SW 1271 (cell line): ENCODE measurements around the gene AQP11.
"Not testable (repeated sequence)": the region's sequence is repeated elsewhere in the genome, so short reads cannot be mapped to it uniquely, and the experiment has no call there.

Experiments used
- DNase-seq, 2 experiments: peaks; one replicate each; lab custom pipeline; 2025; lab: John Stamatoyannopoulos, UW

The AQP11 gene

GRCh38 chr11:77589521-77590193, at the start of gene AQP11:
Gene AQP11 (plus strand): TSS chr11:77589953. CDS start chr11:77589993, 40 bp downstream.
- peak; percentile 85 to 90 for DNase-seq

DNA sequence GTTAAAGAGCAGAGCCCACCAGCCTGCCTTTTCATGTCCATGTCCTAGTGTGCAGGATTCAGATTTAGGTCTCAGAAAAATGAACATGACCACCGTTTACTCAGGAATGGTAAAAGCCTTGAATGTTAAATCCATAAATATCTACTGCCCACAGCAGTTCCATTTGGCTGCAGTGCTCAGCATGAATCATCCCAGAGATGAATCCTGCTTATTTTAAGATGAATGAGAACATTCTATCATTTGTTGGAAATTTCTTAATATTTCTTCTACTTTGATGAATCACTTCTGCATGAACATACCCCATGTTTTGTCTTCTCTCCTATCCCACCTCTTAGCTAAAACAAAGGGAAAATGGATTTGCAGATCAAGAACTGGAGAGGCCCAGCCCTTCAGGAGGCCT, 47.5 kb upstream of the AQP11 start:
- DNase-seq: no peak

GRCh38 chr11:77547047-77547836, 42.5 kb upstream of the AQP11 start:
- no peak for DNase-seq

DNA sequence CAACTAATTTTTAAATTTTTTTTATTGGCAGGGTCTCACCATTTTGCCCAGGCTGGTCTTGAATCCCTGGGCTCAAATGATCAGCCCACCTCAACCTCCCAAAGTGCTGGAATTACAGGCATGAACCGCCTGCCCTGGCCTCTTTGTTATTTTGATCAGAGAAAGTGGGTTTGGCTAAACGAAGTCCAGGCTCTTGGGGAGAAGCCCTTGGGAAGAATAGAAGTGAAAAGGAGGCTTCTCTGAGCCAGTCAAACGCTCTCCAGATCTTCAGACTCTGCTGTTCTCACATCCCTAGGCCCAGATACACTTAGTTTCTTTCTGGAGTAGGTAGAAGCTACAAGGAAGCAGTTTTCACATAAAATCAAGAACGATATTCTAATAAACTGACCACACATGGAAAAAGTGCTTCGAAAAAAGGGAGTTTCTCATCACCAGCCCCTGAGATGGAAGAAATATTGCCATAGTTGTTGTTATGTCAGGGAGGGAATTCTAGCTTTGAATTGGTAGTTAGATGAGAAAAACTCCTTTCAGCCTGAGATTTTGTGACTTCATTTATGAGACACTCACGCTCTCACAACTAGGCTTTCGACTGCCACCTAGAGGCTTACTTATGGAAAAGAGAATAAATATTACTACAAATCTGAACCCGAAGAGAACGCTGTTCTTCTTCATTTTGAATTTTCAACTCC, 41.7 kb upstream of the AQP11 start:
- peak; percentile 17 to 65 for DNase-seq

DNA sequence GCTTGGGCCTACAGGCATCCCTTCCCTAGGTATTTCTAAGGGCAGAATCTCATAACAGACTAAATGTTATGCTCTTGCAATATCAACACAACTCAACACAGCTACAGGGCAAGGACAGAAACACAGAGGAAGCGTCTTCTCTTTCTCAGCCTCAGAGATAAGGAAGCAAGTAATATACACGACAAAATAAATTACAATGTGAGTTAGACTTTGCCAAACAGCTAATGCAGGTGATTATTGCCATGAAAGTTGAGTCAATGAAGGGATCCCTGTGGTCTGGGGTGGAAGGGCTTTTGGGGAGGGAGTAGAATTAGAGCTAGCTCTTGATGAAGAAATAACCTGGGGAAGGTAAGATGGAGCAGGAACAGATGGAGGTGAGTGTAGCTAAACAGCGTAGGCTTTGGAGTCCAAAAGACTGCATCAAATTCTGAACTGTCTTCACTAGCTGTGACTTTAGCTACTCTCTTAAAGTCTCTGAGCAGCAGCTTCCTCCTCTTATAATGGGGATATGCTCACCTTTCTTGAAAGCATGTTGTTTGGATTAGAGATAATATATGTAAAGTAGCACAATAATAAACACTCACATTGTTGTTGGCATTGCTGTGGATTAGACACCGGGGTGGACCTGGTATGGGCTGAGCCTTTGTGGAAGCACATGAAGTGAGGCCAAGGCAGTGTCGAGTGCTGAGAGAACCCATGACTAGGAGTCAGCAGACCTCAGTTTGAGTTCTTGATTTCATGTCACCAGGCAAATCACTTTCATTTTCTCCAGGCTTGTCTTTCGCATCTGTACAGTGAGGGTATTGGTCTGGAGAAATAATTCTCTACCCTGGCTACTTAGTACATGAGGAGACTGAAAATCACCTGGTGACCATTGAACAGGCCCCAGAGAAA, 41.0 kb upstream of the AQP11 start:
- no peak for DNase-seq

- DNase-seq: not testable (repeated sequence)
Measured at GRCh38 chr11:77551426-77551825, 38.3 kb upstream of the AQP11 start.

GRCh38 chr11:77557553-77557952, 32.2 kb upstream of the AQP11 start:
- DNase-seq: peak in 1 of 2 experiments; percentile 22

DNA sequence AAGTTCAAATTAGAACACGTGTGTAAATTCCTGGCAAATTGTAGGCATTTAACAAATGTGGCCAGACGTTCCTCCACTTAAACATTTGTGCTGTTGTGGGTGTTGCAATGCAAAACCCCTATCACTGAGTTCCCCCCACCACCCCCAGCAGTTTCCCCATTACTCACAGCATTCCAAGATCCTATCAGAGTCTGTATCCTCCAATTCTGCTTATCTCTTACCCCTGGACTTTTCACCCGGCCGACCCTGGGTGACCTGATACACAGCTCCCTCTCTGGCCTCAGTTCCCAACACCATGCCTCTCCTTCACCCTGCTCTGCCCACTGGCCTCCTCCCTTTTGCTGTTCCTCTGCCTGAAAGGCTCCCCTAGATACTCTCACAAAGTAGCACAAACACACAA, 31.4 kb upstream of the AQP11 start:
- no peak for DNase-seq

DNA sequence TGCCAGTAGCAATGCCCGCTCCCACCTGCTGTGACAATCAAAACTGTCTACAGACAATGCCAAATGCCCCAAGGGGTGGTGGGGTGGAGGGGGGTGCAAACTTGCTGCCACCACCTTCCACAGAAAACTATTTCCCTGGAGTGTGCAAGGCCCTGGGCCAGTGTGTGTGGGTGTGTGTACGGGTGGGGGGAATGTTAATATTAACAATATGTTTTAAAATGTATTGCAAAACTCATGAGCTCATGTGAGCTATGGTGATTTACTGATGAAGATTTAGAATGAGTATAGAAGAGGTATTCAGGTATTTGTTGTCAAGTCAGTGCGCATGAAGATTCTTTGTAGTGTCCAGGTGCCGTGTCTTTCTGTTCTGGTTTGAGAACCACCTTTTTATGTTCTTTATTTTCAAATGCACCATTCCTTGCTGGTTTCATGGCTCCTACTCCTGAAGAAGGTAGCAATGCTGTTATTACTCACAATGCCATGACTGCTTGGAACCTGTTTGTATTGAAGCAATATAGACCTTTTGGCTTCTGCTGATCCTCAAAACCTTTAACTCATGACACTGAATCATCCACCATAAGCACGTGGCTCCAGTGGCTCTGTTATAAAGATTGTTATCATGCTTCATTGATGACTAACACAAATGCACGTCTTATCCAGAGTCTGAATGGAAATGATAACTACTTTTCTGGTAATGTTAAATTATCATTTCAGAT, 29.9 kb upstream of the AQP11 start:
- DNase-seq: peak; percentile 18 to 21

DNA sequence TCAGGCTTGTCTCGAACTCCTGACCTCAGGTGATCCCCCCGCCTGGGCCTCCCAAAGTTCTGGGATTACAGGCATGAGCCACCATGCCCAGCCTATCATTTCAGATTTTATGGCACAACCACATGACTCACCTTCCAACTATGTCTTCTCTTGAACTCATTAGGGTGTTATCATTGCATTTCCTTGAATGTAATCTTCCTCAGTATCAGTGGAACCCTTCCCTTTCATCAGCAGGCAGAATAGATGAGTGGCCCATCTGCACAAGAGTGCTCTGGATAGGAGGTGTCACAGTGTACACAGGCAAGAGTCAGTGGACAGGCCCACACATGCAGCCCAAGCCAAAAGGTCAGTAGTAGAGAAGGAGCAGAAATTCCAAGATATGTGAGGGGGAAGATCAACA, 29.1 kb upstream of the AQP11 start:
- peak; percentile 12 to 53 for DNase-seq

DNA sequence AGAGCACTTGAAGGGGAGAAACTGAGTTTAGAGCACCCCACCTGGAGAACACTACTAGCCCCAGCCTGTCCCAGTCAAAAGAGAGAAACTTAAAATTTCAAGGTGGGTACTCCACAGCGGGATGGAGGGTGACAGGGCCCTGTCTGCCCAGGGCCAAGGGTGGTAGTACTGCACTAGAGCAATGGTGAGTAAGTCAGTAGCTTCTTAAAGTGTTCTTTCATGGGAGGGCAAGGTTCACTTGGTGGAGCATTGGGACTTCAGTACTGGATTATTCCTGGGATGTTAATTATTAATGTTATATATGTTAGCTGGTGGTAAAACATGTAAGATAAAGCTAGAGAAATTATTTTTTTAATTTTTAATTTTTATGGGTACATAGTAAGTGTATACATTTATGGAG, 28.5 kb upstream of the AQP11 start:
- DNase-seq: no peak

- DNase-seq: no peak
Measured at GRCh38 chr11:77568306-77568705, 21.4 kb upstream of the AQP11 start.

DNA sequence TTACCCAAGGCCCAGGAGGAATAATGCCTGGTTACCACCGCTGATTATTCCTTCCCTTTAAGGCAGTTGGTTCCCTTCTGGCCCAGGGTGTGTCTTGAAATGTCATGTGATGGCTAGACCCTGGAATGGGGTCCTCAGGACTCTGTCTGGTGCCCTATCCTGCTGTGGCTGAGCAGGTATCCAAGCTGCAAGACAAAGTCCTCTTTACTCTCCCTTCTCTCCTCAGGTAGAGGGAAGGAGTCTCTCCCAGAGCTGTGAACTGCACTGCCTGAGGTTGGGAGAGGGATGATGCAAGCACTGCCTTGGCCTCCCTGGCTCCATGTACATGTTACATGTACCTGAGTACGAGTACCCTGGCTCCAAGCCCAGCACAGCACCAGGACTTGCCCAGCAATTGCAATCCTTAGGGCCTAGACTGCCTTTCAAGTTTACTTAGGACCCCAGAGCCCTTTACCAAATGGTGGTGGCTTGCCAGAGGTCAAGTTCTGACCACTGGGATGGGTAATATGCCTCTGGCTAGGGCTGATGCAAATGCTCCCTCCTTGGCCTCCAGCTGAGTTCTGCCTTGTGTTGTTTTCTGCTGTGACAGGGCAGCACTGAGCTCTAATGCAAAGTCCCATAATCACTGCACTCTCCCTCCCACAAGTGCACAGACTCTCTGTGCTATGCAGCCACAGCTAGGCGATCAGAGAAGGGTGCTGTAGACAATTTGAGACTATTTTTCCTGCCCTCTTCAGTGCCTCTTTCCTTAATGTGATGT, 20.7 kb upstream of the AQP11 start:
- DNase-seq: no peak

DNA sequence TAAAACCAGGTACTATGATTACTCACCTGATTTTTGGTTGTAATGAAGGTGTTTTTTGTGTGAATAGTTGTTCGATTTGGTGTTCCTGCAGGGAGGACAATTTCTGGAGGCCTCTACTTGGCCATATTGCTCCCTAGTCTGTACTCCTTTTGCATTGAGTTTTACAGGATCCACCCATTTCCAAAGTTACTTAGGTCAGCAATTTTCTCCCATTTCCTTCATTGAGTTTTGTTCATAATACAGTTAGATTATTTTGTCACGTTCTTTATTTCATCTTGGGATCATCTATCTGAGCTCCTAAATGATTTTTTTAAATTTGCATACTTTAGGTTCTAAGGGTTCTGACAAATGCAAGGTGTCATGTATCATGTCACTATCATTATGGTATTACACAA, 20.1 kb upstream of the AQP11 start:
- no peak for DNase-seq

GRCh38 chr11:77570896-77571295, 18.9 kb upstream of the AQP11 start:
- not testable (repeated sequence) for DNase-seq

GRCh38 chr11:77575428-77575827, 14.3 kb upstream of the AQP11 start:
- DNase-seq: not testable (repeated sequence)

GRCh38 chr11:77580712-77581337, 8.9 kb upstream of the AQP11 start:
- DNase-seq: peak; percentile 14 to 20

DNA sequence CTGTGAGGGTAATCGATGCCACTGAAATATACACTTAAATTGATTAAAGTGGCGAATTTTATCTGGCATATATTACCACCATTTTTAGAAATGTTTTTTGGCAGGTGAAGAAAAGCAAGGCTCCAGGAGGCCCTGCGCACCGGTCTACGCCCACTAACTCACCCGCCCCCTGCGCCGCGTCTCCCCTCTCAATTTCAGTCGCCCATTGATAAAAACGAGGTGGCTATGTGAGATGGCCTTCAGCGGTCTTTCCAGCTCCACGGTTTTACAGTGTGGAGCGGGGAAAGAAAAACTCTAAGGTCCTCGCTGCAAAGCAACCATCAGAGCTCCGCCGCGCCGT, 602 bp upstream of the AQP11 start:
- no peak for DNase-seq

- no peak for DNase-seq
Measured at GRCh38 chr11:77590194-77590782, 535 bp downstream of the AQP11 start.

- DNase-seq: no peak
Measured at GRCh38 chr11:77592727-77593126, 3.0 kb downstream of the AQP11 start.
